WTC11 (cell line): ENCODE results near the gene NES.

Experiments
- E2F1 ChIP-seq: sonication (generic); formaldehyde crosslinking; IDR thresholded peaks from 2 replicates; pipeline ENCODE4 v1.8.0; 2022; ENCODE audit warnings: mild to moderate bottlenecking, missing genetic modification reagents
- TF ChIP-seq, protein P1 (sequence below): sonication (generic); formaldehyde crosslinking; IDR thresholded peaks from 2 replicates; pipeline ENCODE4 v1.8.0; 2022; ENCODE audit warnings: mild to moderate bottlenecking, missing genetic modification reagents

DNA sequence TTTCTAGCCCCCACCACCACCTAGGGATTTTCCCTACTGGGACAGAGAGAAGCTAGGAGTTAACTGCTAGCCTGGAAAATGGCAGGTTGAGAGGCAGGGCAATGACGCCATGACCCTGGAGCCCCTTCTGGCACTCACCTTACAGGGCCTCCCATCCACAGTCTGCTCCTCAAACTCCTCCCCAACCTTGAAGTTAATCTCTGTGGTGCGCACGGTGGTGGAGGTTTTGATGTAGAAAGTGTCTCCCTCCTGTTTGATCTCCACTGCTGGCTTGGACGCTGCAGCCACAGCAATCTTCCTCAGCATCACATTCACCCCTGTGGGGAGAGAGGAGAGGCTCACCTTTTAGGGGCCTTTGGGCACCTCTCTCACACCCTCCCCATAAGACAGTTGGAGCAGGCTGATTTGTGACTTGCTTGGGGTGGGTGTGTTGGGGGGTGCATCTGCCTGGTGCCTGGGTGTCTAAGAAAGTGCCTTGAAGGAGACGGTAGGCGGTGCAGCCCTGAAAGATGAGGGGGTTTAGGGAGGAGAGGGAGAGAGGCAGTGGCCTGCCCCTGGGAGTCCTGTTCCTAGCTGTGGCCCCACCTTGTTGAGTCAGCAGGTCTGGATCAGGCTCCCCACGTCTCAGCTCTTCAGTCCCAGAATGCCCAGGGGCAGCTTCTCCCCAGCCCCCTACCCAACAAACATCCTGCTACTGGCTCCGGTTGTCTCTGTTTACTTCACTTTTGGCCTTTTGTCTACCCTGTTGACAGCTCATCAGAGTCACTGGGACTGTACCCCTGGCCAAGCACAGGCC is 23.7 kb upstream of the NES start:
- TF ChIP-seq E2F1 (CRISPR knock-in tag): no peak
- TF ChIP-seq, protein P1, sequence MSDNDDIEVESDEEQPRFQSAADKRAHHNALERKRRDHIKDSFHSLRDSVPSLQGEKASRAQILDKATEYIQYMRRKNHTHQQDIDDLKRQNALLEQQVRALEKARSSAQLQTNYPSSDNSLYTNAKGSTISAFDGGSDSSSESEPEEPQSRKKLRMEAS (CRISPR knock-in tag): no peak
